SK-N-SH (cell line): ENCODE results near the gene ALDH6A1. TPM values are rescaled to one million over a fixed set of nuclear protein-coding genes. Genes with fewer than 3 reads are reported as not detected.

Source experiments
- CTCF ChIA-PET: fragments of 300-600, 350-600 bp; formaldehyde crosslinking; extraction: SDS; loops from one replicate; lab custom pipeline; 2021; lab: Yijun Ruan, JAX
- POLR2A ChIA-PET: fragments of 350-600 bp; sonication (Branson Sonifier 250); formaldehyde crosslinking; extraction: SDS; loops from one replicate; lab custom pipeline; 2020; ENCODE audit warnings: antibody characterized with exemption, inconsistent platforms; lab: Yijun Ruan, JAX
- DNase-seq: peaks from one replicate; pipeline ENCODE4 v3.0.0; 2012
- H2AFZ ChIP-seq: fragments of 200-600 bp; sonication (generic); 2 replicates; pipeline ENCODE4 v1.8.1; 2016; ENCODE audit warnings: antibody characterized with exemption, mild to moderate bottlenecking, low read depth
- H3F3A ChIP-seq: fragments of 200-600 bp; sonication (generic); replicated peaks from 2 replicates; pipeline ENCODE3; 2016; ENCODE audit warnings: antibody characterized with exemption, mild to moderate bottlenecking; ENCODE audit not compliant: insufficient read depth
- H3K27ac ChIP-seq, 2 experiments: fragments of 200-500 bp in 1 of 2; fragments of 200-600 bp in 1 of 2; sonication (Bioruptor generic) in 1 of 2; sonication (generic), shearing (Covaris generic) in 1 of 2; 2 replicates each; pipeline versions ENCODE4 v1.5.1 to v1.6.1; 2014 to 2016; ENCODE audit warnings: low read depth in 2 of 2, inconsistent platforms in 1 of 2, low read length in 1 of 2, mild to moderate bottlenecking in 1 of 2, mixed read lengths in 1 of 2
- H3K27me3 ChIP-seq: fragments of 200-600 bp; sonication (generic), shearing (Covaris generic); 2 replicates; pipeline ENCODE4 v1.6.1; 2016; ENCODE audit warnings: mixed run types; ENCODE audit not compliant: insufficient read depth
- H3K36me3 ChIP-seq, 2 experiments: fragments of 200-500 bp in 1 of 2; fragments of 200-600 bp in 1 of 2; sonication (Bioruptor generic) in 1 of 2; sonication (generic) in 1 of 2; replicated peaks in 1 of 2; 2 replicates each; pipeline versions ENCODE3 to v1.5.1; 2014 to 2016; ENCODE audit warnings: low read length in 1 of 2, mild to moderate bottlenecking in 1 of 2; ENCODE audit not compliant: insufficient read depth in 2 of 2, control insufficient read depth in 1 of 2
- H3K4me1 ChIP-seq, 2 experiments: fragments of 200-500 bp in 1 of 2; fragments of 200-600 bp in 1 of 2; sonication (Bioruptor generic) in 1 of 2; sonication (generic), shearing (Covaris generic) in 1 of 2; 2 replicates each; pipeline versions ENCODE4 v1.5.1 to v1.6.1; 2014 to 2016; ENCODE audit warnings: low read depth in 1 of 2, low read length in 1 of 2, mixed run types in 1 of 2; ENCODE audit not compliant: insufficient read depth in 2 of 2, control insufficient read depth in 1 of 2
- H3K4me2 ChIP-seq: fragments of 200-600 bp; sonication (generic), shearing (Covaris generic); 2 replicates; pipeline ENCODE4 v1.6.1; 2017; ENCODE audit warnings: mixed run types
- H3K4me3 ChIP-seq, 2 experiments: fragments of 200-500 bp in 1 of 2; fragments of 200-600 bp in 1 of 2; sonication (Bioruptor generic) in 1 of 2; sonication (generic), shearing (Covaris generic) in 1 of 2; 2 replicates each; pipeline versions ENCODE4 v1.5.1 to v1.8.1; 2014 to 2016; ENCODE audit warnings: low read depth in 2 of 2, inconsistent platforms in 1 of 2, low read length in 1 of 2, mild to moderate bottlenecking in 1 of 2, mixed read lengths in 1 of 2, moderate library complexity in 1 of 2
- H3K79me2 ChIP-seq: fragments of 200-600 bp; sonication (generic); 2 replicates; pipeline ENCODE4 v1.8.1; 2017; ENCODE audit warnings: mild to moderate bottlenecking; ENCODE audit not compliant: insufficient read depth
- H3K9ac ChIP-seq: fragments of 200-600 bp; sonication (generic); 2 replicates; pipeline ENCODE4 v1.6.1; 2017; ENCODE audit warnings: mixed run types
- H3K9me2 ChIP-seq: fragments of 200-600 bp; sonication (generic); 2 replicates; pipeline ENCODE4 v1.6.1; 2017; ENCODE audit warnings: mixed run types
- H3K9me3 ChIP-seq: fragments of 200-600 bp; sonication (generic); 2 replicates; pipeline ENCODE4 v1.6.1; 2017; ENCODE audit warnings: mixed run types, mild to moderate bottlenecking, moderate library complexity
- H4K20me1 ChIP-seq: fragments of 200-600 bp; sonication (generic); 2 replicates; pipeline ENCODE4 v1.6.1; 2017; ENCODE audit warnings: mild to moderate bottlenecking, mixed run types; ENCODE audit not compliant: insufficient read depth
- CHD2 ChIP-seq: fragments of 150-350 bp; IDR thresholded peaks from 2 replicates; pipeline ENCODE4 v1.6.1; 2018; ENCODE audit warnings: low read length; ENCODE audit not compliant: partially characterized antibody
- CTCF ChIP-seq: fragments of 200-600 bp; sonication (generic); IDR thresholded peaks from 2 replicates; pipeline ENCODE4 v1.6.1; 2017; ENCODE audit warnings: antibody characterized with exemption, mild to moderate bottlenecking, moderate library complexity
- ELF1 ChIP-seq: IDR thresholded peaks from 2 replicates; pipeline ENCODE4 v1.4.0; 2012
- FOSL2 ChIP-seq: IDR thresholded peaks from 2 replicates; pipeline ENCODE4 v1.4.0; 2012; ENCODE audit warnings: low read depth, mild to moderate bottlenecking, moderate library complexity, borderline replicate concordance
- FOXJ3 ChIP-seq: sonication (generic); formaldehyde crosslinking; IDR thresholded peaks from 2 replicates; pipeline ENCODE4 v1.5.1; 2020; ENCODE audit warnings: mild to moderate bottlenecking, missing genetic modification reagents
- FOXM1 ChIP-seq: IDR thresholded peaks from 2 replicates; pipeline ENCODE4 v1.4.0; 2012; ENCODE audit warnings: low read depth, mild to moderate bottlenecking
- GABPA ChIP-seq: IDR thresholded peaks from 2 replicates; pipeline ENCODE4 v1.4.0; 2012; ENCODE audit warnings: low read depth, mild to moderate bottlenecking
- GATA2 ChIP-seq: sonication (generic); formaldehyde crosslinking; IDR thresholded peaks from 2 replicates; pipeline ENCODE4 v1.5.0; 2020; ENCODE audit warnings: mild to moderate bottlenecking, missing genetic modification reagents
- JUND ChIP-seq: IDR thresholded peaks from 2 replicates; pipeline ENCODE4 v1.4.0; 2012
- MEF2A ChIP-seq: IDR thresholded peaks from 2 replicates; pipeline ENCODE4 v1.4.0; 2012; ENCODE audit warnings: low read depth, borderline replicate concordance
- MXI1 ChIP-seq: IDR thresholded peaks from 2 replicates; pipeline ENCODE4 v1.6.1; 2012; ENCODE audit warnings: mild to moderate bottlenecking, low read depth, low read length, improper control_type of control experiment
- NRF1 ChIP-seq: IDR thresholded peaks from 2 replicates; pipeline ENCODE4 v1.6.1; 2012; ENCODE audit warnings: low read depth, mild to moderate bottlenecking, low read length
- PBX3 ChIP-seq: IDR thresholded peaks from 2 replicates; pipeline ENCODE4; 2012
- POLR2AphosphoS5 ChIP-seq: IDR thresholded peaks from 2 replicates; pipeline ENCODE4 v1.6.1; 2012; ENCODE audit warnings: low read depth, low read length
- RAD21 ChIP-seq: IDR thresholded peaks from 2 replicates; pipeline ENCODE4 v1.6.1; 2012; ENCODE audit warnings: mild to moderate bottlenecking, low read length
- RCOR1 ChIP-seq: fragments of 150-350 bp; IDR thresholded peaks from 2 replicates; pipeline ENCODE4 v1.6.1; 2017; ENCODE audit warnings: antibody characterized with exemption, low read length
- RFX5 ChIP-seq: IDR thresholded peaks from 2 replicates; pipeline ENCODE4 v1.6.1; 2012; ENCODE audit warnings: mild to moderate bottlenecking, improper control_type of control experiment, low read length
- RXRA ChIP-seq: IDR thresholded peaks from 2 replicates; pipeline ENCODE4 v1.4.0; 2012; ENCODE audit warnings: low read depth, mild to moderate bottlenecking, borderline replicate concordance
- TCF12 ChIP-seq: IDR thresholded peaks from 2 replicates; pipeline ENCODE4 v1.4.0; 2012
- TEAD4 ChIP-seq: IDR thresholded peaks from 2 replicates; pipeline ENCODE4 v1.4.0; 2012; ENCODE audit warnings: mild to moderate bottlenecking, borderline replicate concordance; ENCODE audit not compliant: insufficient read depth
- USF2 ChIP-seq: fragments of 150-350 bp; IDR thresholded peaks from 2 replicates; pipeline ENCODE4 v1.6.1; 2017; ENCODE audit warnings: antibody characterized with exemption, low read length, low read depth, borderline replicate concordance
- YY1 ChIP-seq: IDR thresholded peaks from 2 replicates; pipeline ENCODE4 v1.4.0; 2012; ENCODE audit warnings: low read depth, mild to moderate bottlenecking
- WGBS: methylation state at CpG from one replicate; pipeline ENCODE4 v1.1.6; 2017; ENCODE audit warnings: low lambda C conversion rate; 5-methylcytosine and 5-hydroxymethylcytosine counted together
- polyA plus RNA-seq, 3 experiments: library from polyadenylated mRNA; depleted of rRNA; stranded (reverse); fragments of >200 nt; gene quantifications; 2 replicates each; pipeline ENCODE4 v1.2.3, GENCODE V29; 2012

ALDH6A1 gene
- polyA plus RNA-seq, 1 of the 3 experiments (the other 2 are of a cell fraction), result 9.4 TPM

DNA sequence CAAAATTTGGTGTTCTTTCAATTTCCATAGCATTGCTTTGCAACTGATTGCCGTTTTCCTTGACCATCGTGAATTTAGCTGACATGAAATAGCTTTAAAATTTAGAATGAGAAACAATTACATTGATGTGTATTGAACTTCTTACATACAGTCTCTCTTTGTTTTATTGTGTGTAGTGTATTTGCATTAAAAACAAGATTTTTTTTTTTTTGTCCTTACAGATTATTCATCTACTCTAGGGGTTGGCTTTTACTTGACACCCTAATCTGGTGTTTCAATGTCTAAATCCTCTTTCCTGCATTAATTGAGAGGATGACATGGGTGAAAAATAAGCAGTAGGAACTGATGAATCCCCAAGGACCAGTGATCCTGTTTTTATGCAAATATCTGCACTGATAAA lies 21.1 kb upstream of the ALDH6A1 start:
- Histone ChIP-seq H3K4me1 (no peaks in the 10 kb centered on the region), H3K36me3 (peaks cover 0 to 4% of the 10 kb centered on the region in 2 experiments), H3K9ac (no peak overlapping the region), H3K4me3 (no peak overlapping the region), H3K9me2 (no peaks in the 10 kb centered on the region), H3K9me3 (no peaks in the 10 kb centered on the region), H3K27ac (no peak overlapping the region), H3K4me2 (no peak overlapping the region), H3K27me3 (no peaks in the 10 kb centered on the region), H2AFZ (no peak overlapping the region), H3K79me2 (no peaks in the 10 kb centered on the region), H4K20me1 (no peaks in the 10 kb centered on the region), H3F3A (no peaks in the 10 kb centered on the region)
- no peak for DNase-seq
- CTCF ChIA-PET, result interaction anchor here (0.6 to 1.6 kb wide), 3 partner anchors 38 to 152 kb away, joined by 3 to 7 read pairs (median 3); no protein-coding TSS in a partner anchor
- TF ChIP-seq GABPA (no peak), TCF12 (no peak), ELF1 (no peak), JUND (no peak), NRF1 (no peak), RAD21 (no peak), MXI1 (no peak), CTCF (no peak), RXRA (no peak), PBX3 (no peak), POLR2AphosphoS5 (no peak), MEF2A (no peak), YY1 (no peak)
- 95% methylated on average over 2 of the region's 2 CpGs for WGBS
- POLR2A ChIA-PET, result no interaction called here

DNA sequence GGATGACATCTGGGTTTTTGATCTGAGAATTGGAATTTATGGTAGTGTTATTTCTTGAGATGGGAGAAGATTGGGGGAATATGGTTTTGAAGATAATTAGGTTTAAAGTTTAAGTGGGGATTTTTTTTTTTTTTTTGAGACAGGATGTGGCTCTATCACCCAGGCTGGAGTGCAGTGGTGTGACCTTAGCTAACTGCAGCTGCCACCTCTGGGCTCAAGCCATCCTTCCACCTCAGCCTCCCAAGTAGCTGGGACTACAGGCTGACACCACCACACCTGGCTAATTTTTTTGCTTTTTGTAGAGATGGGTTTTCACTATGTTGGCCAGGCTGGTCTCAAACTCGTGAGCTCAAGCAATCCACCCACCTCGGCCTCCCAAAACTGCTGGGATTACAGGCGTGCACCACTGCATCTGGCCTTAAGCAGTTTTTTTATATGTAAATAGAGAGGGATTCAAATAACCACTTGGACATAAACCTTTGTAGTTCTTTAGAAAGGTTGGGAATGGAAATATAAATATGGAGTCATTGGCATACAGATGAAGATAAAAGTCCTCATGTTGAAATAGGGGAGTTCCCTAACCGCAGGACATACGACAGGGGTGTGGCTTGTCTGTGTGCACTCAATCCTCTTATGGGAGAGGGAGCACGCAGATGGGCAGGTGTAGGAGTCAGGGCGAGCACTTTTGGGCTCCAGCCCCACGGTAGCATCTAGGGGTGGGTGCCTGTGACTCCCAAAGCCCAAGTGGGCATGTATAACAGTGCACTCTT lies 5.2 kb upstream of the ALDH6A1 start:
- Histone ChIP-seq H2AFZ (no peak overlapping the region), H3K4me3 (no peak overlapping the region), H3K36me3 (no peaks in the 10 kb centered on the region), H3K79me2 (peaks cover 44% of the 10 kb centered on the region), H3F3A (no peaks in the 10 kb centered on the region), H3K9ac (no peak overlapping the region), H3K9me3 (no peaks in the 10 kb centered on the region), H3K27me3 (no peaks in the 10 kb centered on the region), H3K9me2 (no peaks in the 10 kb centered on the region), H3K4me1 (peaks cover 0 to 3% of the 10 kb centered on the region in 2 experiments; a peak in 2 of 4 replicates), H3K27ac (no peak overlapping the region), H3K4me2 (no peak overlapping the region), H4K20me1 (no peaks in the 10 kb centered on the region)
- ChIA-PET CTCF (no interaction called here), POLR2A (no interaction called here)
- DNase-seq, result no peak
- WGBS, result 98% methylated on average over 8 of the region's 8 CpGs
- TF ChIP-seq NRF1 (no peak), MXI1 (no peak), JUND (no peak), RAD21 (no peak), FOXJ3 (CRISPR knock-in tag) (no peak), CHD2 (no peak), POLR2AphosphoS5 (no peak), TEAD4 (no peak), GATA2 (CRISPR knock-in tag) (no peak), FOSL2 (no peak), USF2 (no peak), RFX5 (no peak), FOXM1 (no peak), RCOR1 (no peak)
